Measurements from ENCODE around the gene CFAP61.

Gene CFAP61

GRCh38 chr20:20202768-20203167 is 150.4 kb downstream of the CFAP61 start:
- Histone ChIP-seq H3K4me1 (ENCODE audit: low read depth, poor library complexity, severe bottlenecking) (peaks cover 45% of the 10 kb centered on the region), H3K79me2 (ENCODE audit: insufficient read depth, low read depth) (no peaks in the 10 kb centered on the region), H3K4me3 (IDR thresholded peaks at IDR 0.05; ENCODE audit: insufficient read depth, low read depth, low read length) (no peak overlapping the region), H3K9ac (no peak overlapping the region), H3K4me2 (no peak overlapping the region), H3K27ac (no peak overlapping the region), H3K27me3 (ENCODE audit: insufficient read depth, low read depth) (no peaks in the 10 kb centered on the region), H4K20me1 (ENCODE audit: insufficient read depth) (no peaks in the 10 kb centered on the region), H3K36me3 (ENCODE audit: insufficient read depth) (no peaks in the 10 kb centered on the region), H2AFZ (ENCODE audit: low read depth) (no peak overlapping the region)
- TF ChIP-seq CTCF (conservative IDR thresholded peaks at IDR 0.05; ENCODE audit: low read depth, low read length): no peak

GRCh38 chr20:20203784-20204183 is 151.5 kb downstream of the CFAP61 start:
- no peak for TF ChIP-seq CTCF (conservative IDR thresholded peaks at IDR 0.05; ENCODE audit: low read depth, low read length)
- Histone ChIP-seq H3K36me3 (ENCODE audit: insufficient read depth) (no peaks in the 10 kb centered on the region), H3K27me3 (ENCODE audit: insufficient read depth, low read depth) (no peaks in the 10 kb centered on the region), H2AFZ (ENCODE audit: low read depth) (no peak overlapping the region), H3K4me1 (ENCODE audit: low read depth, poor library complexity, severe bottlenecking) (peaks cover 55% of the 10 kb centered on the region), H3K79me2 (ENCODE audit: insufficient read depth, low read depth) (no peaks in the 10 kb centered on the region), H3K4me3 (IDR thresholded peaks at IDR 0.05; ENCODE audit: insufficient read depth, low read depth, low read length) (no peak overlapping the region), H3K27ac (no peak overlapping the region), H4K20me1 (ENCODE audit: insufficient read depth) (no peaks in the 10 kb centered on the region), H3K9ac (no peak overlapping the region), H3K4me2 (no peak overlapping the region; the same call in 1 of the 2 replicates)

- H2AFZ ChIP-seq (ENCODE audit: low read depth): no peak overlapping the region
- no peaks in the 10 kb centered on the region for H3K27me3 ChIP-seq (ENCODE audit: insufficient read depth, low read depth)
- no peaks in the 10 kb centered on the region for H3K79me2 ChIP-seq (ENCODE audit: insufficient read depth, low read depth)
- no peaks in the 10 kb centered on the region for H3K36me3 ChIP-seq (ENCODE audit: insufficient read depth)
- H3K4me2 ChIP-seq: peak overlapping the region; percentile 19; the same call in 1 of the 2 replicates
- H4K20me1 ChIP-seq (ENCODE audit: insufficient read depth): no peaks in the 10 kb centered on the region
- no peak overlapping the region for H3K4me3 ChIP-seq (IDR thresholded peaks at IDR 0.05; ENCODE audit: insufficient read depth, low read depth, low read length)
- peaks cover 60% of the 10 kb centered on the region for H3K4me1 ChIP-seq (ENCODE audit: low read depth, poor library complexity, severe bottlenecking)
- no peak overlapping the region for H3K27ac ChIP-seq
- H3K9ac ChIP-seq: no peak overlapping the region
- no peak for TF ChIP-seq CTCF (conservative IDR thresholded peaks at IDR 0.05; ENCODE audit: low read depth, low read length)
Observed at GRCh38 chr20:20204256-20204655, 151.9 kb downstream of the CFAP61 start.

- Histone ChIP-seq H3K4me2 (peak overlapping the region; percentile 72), H3K79me2 (ENCODE audit: insufficient read depth, low read depth) (no peaks in the 10 kb centered on the region), H2AFZ (ENCODE audit: low read depth) (0 out of 2 replicates have a peak overlapping the region, but pooled peaks have one; percentile 12), H3K9ac (no peak overlapping the region), H4K20me1 (ENCODE audit: insufficient read depth) (no peaks in the 10 kb centered on the region), H3K4me3 (IDR thresholded peaks at IDR 0.05; ENCODE audit: insufficient read depth, low read depth, low read length) (no peak overlapping the region), H3K27me3 (ENCODE audit: insufficient read depth, low read depth) (no peaks in the 10 kb centered on the region), H3K4me1 (ENCODE audit: low read depth, poor library complexity, severe bottlenecking) (peaks cover 70% of the 10 kb centered on the region), H3K36me3 (ENCODE audit: insufficient read depth) (no peaks in the 10 kb centered on the region), H3K27ac (peak overlapping the region; percentile 87; the same call in 1 of the 2 replicates)
- TF ChIP-seq CTCF (conservative IDR thresholded peaks at IDR 0.05; ENCODE audit: low read depth, low read length): no peak
Observed at GRCh38 chr20:20205141-20205861, 153.0 kb downstream of the CFAP61 start.

Data from KMS-11 (cell line).